Measurements from ENCODE around the gene KLHL29.

The KLHL29 gene

GRCh38 chr2:23387845-23388244, 2.9 kb downstream of the KLHL29 start:
- no peak overlapping the region for H3K4me3 ChIP-seq (ENCODE audit: low read length)
- H4K20me1 ChIP-seq (ENCODE audit: control insufficient read depth, insufficient read depth, low read depth, low read length) = no peaks in the 10 kb centered on the region
- H3K36me3 ChIP-seq (ENCODE audit: control insufficient read depth, low read length) = no peaks in the 10 kb centered on the region
- no peaks in the 10 kb centered on the region for H3K9me3 ChIP-seq (ENCODE audit: control insufficient read depth, insufficient read depth, low read length)
- no peak overlapping the region for H3K4me2 ChIP-seq (ENCODE audit: low read length)
- no peak for TF ChIP-seq CTCF (IDR thresholded peaks at IDR 0.05; ENCODE audit: low read depth, low read length, poor library complexity, severe bottlenecking)
- H3F3A ChIP-seq (ENCODE audit: control insufficient read depth, insufficient read depth) = no peaks in the 10 kb centered on the region
- no peaks in the 10 kb centered on the region for H3K4me1 ChIP-seq (ENCODE audit: control insufficient read depth, low read length)
- no peaks in the 10 kb centered on the region for H3K9me2 ChIP-seq (replicated peaks; ENCODE audit: control insufficient read depth, low read length)
- no peaks in the 10 kb centered on the region for H3K79me2 ChIP-seq (ENCODE audit: control insufficient read depth, low read length)
- H3K27me3 ChIP-seq (ENCODE audit: control insufficient read depth, low read length) = peaks cover 44% of the 10 kb centered on the region
- no peak overlapping the region for H3K27ac ChIP-seq (ENCODE audit: low read depth, low read length)

GRCh38 chr2:23388294-23388693, 3.3 kb downstream of the KLHL29 start:
- H3K9me3 ChIP-seq (ENCODE audit: control insufficient read depth, insufficient read depth, low read length) = no peaks in the 10 kb centered on the region
- H3K79me2 ChIP-seq (ENCODE audit: control insufficient read depth, low read length) = no peaks in the 10 kb centered on the region
- no peaks in the 10 kb centered on the region for H3K4me1 ChIP-seq (ENCODE audit: control insufficient read depth, low read length)
- no peak overlapping the region for H3K27ac ChIP-seq (ENCODE audit: low read depth, low read length)
- no peaks in the 10 kb centered on the region for H3K9me2 ChIP-seq (replicated peaks; ENCODE audit: control insufficient read depth, low read length)
- H3F3A ChIP-seq (ENCODE audit: control insufficient read depth, insufficient read depth) = no peaks in the 10 kb centered on the region
- TF ChIP-seq EZH2phosphoT487 (IDR thresholded peaks at IDR 0.05; ENCODE audit: borderline replicate concordance, low read length) (no peak), CTCF (IDR thresholded peaks at IDR 0.05; ENCODE audit: low read depth, low read length, poor library complexity, severe bottlenecking) (no peak)
- peaks cover 47% of the 10 kb centered on the region for H3K27me3 ChIP-seq (ENCODE audit: control insufficient read depth, low read length)
- no peak overlapping the region for H3K4me3 ChIP-seq (ENCODE audit: low read length)
- H3K4me2 ChIP-seq (ENCODE audit: low read length) = no peak overlapping the region
- no peaks in the 10 kb centered on the region for H3K36me3 ChIP-seq (ENCODE audit: control insufficient read depth, low read length)
- no peaks in the 10 kb centered on the region for H4K20me1 ChIP-seq (ENCODE audit: control insufficient read depth, insufficient read depth, low read depth, low read length)

- Histone ChIP-seq H3F3A (ENCODE audit: control insufficient read depth, insufficient read depth) (no peaks in the 10 kb centered on the region), H3K4me3 (ENCODE audit: low read length) (no peak overlapping the region), H3K36me3 (ENCODE audit: control insufficient read depth, low read length) (no peaks in the 10 kb centered on the region), H3K9me3 (ENCODE audit: control insufficient read depth, insufficient read depth, low read length) (no peaks in the 10 kb centered on the region), H3K79me2 (ENCODE audit: control insufficient read depth, low read length) (no peaks in the 10 kb centered on the region), H3K27me3 (ENCODE audit: control insufficient read depth, low read length) (peaks cover 53% of the 10 kb centered on the region), H3K9me2 (replicated peaks; ENCODE audit: control insufficient read depth, low read length) (no peaks in the 10 kb centered on the region), H4K20me1 (ENCODE audit: control insufficient read depth, insufficient read depth, low read depth, low read length) (no peaks in the 10 kb centered on the region), H3K4me2 (ENCODE audit: low read length) (no peak overlapping the region), H3K27ac (ENCODE audit: low read depth, low read length) (no peak overlapping the region), H3K4me1 (ENCODE audit: control insufficient read depth, low read length) (no peaks in the 10 kb centered on the region)
- TF ChIP-seq CTCF (IDR thresholded peaks at IDR 0.05; ENCODE audit: low read depth, low read length, poor library complexity, severe bottlenecking) (no peak), EZH2phosphoT487 (IDR thresholded peaks at IDR 0.05; ENCODE audit: borderline replicate concordance, low read length) (no peak)
These were observed 4.0 kb downstream of the KLHL29 start for GRCh38 chr2:23388756-23389514.
